HG02943 (cell line): ENCODE results near the gene ZNF274.
"Not testable (repeated sequence)": the region's sequence is repeated elsewhere in the genome, so short reads cannot be mapped to it uniquely, and the experiment has no call there.

Experiments used
- ATAC-seq: cut with Tn5 transposase; IDR thresholded peaks from one replicate; pipeline ENCODE4 v1.9.1; 2021; ENCODE audit warnings: mild to moderate bottlenecking, low read depth, moderate library complexity; ENCODE audit not compliant: unreplicated experiment

Gene ZNF274

GRCh38 chr19:58209577-58209976 is 26.7 kb downstream of the ZNF274 start:
- ATAC-seq, result no peak

- ATAC-seq, result no peak
Observed at GRCh38 chr19:58212336-58213074, 29.6 kb downstream of the ZNF274 start.

- ATAC-seq, result no peak
Observed at GRCh38 chr19:58213075-58213369, 30.2 kb downstream of the ZNF274 start.

- ATAC-seq, result no peak
Observed at GRCh38 chr19:58217069-58217481, 34.2 kb downstream of the ZNF274 start.

- no peak for ATAC-seq
Observed at GRCh38 chr19:58217607-58218391, 34.9 kb downstream of the ZNF274 start.

- ATAC-seq, result no peak
Observed at GRCh38 chr19:58218899-58219298, 36.0 kb downstream of the ZNF274 start.

GRCh38 chr19:58227964-58228584 is 45.2 kb downstream of the ZNF274 start:
- no peak for ATAC-seq

- ATAC-seq, result no peak
Observed at GRCh38 chr19:58228585-58229254, 45.9 kb downstream of the ZNF274 start, which contains the start of gene ZNF544. Gene ZNF544, plus strand, starts transcription at chr19:58228914. Its CDS starts 15,110 bp downstream, at chr19:58244024.

- ATAC-seq, result no peak
Observed at GRCh38 chr19:58229255-58229639, 46.4 kb downstream of the ZNF274 start.

GRCh38 chr19:58237324-58237723 is 54.5 kb downstream of the ZNF274 start:
- ATAC-seq, result no peak

- ATAC-seq, result no peak
Observed at GRCh38 chr19:58243351-58243750, 60.5 kb downstream of the ZNF274 start.

- ATAC-seq, result no peak
Observed at GRCh38 chr19:58248886-58249285, 66.0 kb downstream of the ZNF274 start.

- no peak for ATAC-seq
Observed at GRCh38 chr19:58252102-58252685, 69.3 kb downstream of the ZNF274 start.

GRCh38 chr19:58258259-58258658 is 75.4 kb downstream of the ZNF274 start:
- ATAC-seq, result not testable (repeated sequence)

GRCh38 chr19:58261600-58261967 is 78.7 kb downstream of the ZNF274 start:
- no peak for ATAC-seq

GRCh38 chr19:58261968-58262921 is 79.4 kb downstream of the ZNF274 start:
- no peak for ATAC-seq

- ATAC-seq, result no peak
Observed at GRCh38 chr19:58262922-58263296, 80.0 kb downstream of the ZNF274 start.
